NCI-H2107 treated with DMSO at 0.1 percent for 48 hours (cell line): ENCODE results near the gene PIK3R2.
"Not testable (repeated sequence)": the region's sequence is repeated elsewhere in the genome, so short reads cannot be mapped to it uniquely, and the experiment has no call there.

ENCODE experiments used
- DNase-seq: peaks from one replicate; lab custom pipeline; 2025; ENCODE audit not compliant: unreplicated experiment; lab: John Stamatoyannopoulos, UW

PIK3R2 gene

DNA sequence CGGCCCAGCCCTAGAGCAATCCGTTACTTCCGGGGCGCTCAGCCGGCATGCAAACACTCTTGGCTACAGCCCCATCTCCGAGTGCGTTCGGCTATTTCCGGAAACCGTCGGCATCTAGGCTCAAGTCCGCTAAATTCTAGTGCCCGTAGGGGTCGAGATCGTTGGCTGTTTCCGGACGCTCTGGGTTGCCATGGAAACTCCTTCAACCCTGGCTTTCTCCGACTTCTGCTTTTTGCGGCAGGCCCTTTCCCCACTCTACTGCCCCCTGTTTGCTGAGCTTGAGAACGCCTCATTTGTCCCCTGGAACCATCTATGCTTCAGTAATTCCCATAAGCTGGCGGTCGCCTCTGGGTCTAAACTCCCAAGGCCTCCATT, 534 bp upstream of the PIK3R2 start:
- peak; percentile 91 for DNase-seq

DNA sequence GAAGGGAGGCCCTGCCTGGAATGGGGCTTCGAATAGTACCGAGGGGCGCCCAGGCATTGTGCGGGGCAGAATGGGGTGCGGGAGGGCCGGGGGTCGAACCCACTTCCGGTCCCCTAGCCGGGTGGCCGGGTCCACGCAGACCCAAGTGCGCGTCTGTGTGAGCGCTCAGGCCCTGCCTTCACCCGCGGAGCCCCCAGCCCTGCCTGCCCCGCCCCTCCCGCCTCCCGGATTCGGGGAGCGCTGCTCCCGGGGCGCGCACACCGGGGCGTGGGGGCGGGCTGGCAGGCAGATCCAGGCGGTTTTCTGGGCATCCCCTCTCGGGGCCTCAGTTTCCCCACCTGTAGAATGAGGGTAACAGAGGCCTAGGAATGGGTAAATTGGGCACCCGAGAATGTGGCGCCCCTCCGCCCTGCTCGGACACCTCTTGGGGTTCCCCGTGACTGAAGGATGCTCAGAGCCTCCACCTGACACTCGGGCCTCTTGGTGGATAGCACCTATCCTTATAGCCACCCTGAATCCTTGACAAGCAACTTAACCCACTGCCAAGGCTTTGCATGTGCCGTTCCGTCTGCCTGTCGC, 682 bp downstream of the PIK3R2 start:
- no peak for DNase-seq

DNA sequence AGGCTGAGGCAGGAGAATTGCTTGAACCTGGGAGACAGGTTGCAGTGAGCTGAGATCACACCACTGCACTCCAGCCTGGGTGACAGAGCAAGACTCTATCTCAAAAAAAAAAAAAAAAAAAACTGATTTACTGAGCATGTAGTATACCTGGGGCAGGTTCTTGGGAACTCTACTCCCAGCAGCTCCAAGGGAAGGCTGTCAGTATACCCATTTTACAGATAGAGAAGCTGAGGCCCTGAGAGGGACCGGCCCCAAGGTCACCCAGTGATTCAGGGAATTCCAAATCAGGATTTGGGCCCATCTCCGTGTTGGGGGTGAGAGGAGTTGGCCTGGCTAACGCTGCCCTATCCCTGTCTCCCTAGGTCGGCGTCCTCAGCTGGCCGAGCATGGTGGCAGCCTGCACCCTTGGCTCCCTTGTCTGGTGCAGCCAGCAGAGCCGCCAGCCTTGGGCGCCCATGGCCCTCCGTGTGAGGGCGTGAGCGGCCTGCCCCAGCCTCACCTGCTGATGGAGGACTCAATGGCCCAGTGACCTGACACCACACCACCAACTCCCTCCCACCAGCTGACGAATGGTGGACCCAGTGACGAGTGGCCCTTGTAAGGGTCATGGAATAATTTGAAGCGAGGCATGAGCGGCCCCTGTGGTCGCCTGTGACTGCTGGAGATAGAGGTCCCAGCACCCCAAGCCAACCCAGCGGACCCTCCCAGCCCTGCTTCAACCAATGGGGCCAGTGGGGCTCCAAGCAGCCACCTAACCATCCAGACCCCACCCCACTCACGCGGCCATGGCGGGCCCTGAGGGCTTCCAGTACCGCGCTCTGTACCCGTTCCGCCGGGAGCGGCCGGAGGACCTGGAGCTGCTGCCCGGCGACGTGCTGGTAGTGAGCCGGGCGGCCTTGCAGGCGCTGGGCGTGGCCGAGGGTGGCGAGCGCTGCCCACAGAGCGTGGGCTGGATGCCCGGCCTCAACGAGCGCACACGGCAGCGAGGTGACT, 2.4 kb downstream of the PIK3R2 start:
- no peak for DNase-seq

- no peak for DNase-seq
Measured at GRCh38 chr19:18156268-18156667, 3.3 kb downstream of the PIK3R2 start.

DNA sequence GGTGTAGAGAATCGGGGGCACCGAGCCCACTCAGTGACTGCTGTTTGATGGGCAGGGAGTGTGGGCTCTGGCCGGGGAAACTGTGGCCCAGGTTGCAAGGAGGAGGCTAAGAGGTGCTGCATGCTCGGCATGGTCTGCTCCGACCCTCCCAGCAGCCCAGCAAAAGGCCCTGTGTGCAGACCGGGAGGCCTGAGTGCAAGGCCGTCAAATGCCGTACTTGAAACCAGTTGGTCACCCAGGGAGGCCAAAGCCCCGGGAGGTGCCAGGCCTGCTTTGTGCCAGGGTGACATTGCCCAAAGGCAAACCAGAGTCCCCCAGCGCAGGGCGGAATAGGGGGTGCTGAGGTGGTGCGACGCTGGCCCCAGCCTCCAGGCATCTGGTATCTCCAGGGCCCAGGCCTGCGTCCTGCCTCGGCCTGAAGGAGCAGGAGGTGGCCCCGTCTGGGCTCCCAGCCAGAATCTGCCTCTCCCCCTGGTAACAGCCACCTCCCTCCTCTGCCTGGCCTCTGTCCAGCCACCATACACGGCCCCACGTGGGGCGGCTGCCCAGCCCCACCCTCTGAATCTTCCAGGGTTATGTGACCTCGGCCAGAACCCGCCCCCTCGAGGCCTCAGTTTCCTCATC, 4.0 kb downstream of the PIK3R2 start:
- peak; percentile 61 for DNase-seq

GRCh38 chr19:18157465-18158063, 4.6 kb downstream of the PIK3R2 start:
- peak; percentile 77 for DNase-seq

DNA sequence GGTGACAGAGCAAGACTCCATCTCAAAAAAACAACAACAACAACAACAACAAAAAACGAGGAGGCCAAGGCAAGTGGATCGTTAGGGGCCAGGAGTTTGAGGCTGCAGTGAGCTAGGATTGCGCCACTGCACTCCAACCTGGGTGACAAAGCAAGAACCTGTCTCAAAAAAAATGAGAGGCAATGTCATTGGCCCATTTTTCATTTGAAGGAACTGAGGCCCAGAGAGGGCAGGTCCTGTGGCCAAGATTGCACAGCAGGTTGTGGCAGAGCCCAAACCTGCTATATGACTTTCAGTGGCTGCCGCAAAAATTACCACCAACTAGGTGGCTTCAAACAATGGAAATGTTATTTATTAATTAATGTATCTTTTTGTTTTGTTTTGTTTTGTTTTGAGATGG, 5.5 kb downstream of the PIK3R2 start:
- DNase-seq, result no peak

DNA sequence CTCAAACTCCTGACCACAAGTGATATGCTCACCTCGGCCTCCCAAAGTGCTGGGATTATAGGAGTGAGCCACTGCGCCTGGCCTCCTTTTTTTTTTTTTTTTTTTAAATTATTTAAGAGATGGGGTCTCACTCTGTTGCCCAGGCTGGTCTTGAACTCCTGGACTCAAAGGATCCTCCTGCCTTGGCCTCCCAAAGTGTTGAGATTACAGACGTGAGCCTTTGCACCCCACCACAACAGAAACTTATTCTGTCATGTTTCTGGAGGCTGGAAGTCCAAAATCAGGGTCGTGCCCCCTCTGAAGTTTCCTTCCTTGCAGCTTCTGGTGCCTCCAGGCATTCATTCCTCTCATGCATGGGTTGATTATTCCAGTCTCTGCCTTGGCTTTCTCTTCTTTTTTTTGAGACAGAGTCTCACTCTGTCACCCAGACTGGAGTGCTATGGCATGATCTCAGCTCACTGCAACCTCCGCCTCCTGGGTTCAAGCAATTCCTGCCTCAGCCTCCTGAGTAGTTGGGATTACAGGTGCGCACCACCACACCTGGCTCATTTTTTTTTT, 6.2 kb downstream of the PIK3R2 start:
- not testable (repeated sequence) for DNase-seq

DNA sequence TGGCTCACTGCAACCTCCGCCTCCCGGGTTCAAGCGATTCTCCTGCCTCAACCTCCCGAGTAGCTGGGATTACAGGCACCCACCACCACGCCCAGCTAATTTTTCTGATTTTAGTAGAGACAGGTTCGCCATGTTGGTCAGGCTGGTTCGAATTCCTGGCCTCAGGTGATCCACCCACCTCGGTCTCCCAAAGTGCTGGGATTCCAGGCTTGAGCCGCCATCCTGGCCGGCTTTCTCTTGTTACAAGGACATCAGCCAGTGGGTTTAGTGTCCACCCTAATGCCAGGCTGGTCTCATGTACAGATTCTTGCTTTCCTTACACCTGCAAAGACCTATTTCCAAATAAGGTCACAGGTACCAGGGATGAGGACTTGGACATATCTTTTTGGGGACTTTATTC, 6.8 kb downstream of the PIK3R2 start:
- DNase-seq, result no peak

DNA sequence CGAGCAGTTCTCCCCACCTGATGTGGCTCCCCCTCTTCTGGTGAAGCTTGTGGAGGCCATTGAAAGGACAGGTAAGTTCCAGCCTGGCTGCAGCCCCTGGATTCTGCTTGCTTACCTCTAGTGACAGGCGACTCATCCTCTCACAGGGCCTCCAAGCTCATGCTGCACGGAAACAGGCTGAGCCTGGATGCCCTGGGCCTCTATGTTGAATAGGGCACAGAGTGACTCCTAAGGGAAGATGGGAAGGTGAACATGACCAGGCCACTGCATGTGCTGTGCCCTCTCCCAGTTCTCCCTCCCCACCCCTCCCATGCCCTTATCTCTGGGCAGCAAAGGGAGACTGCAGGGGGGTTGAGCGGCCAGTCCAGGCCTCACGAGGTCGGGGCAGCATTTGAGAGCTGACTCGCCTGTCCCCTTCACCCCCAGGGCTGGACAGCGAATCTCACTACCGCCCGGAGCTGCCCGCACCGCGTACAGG, 7.6 kb downstream of the PIK3R2 start:
- DNase-seq, result no peak

DNA sequence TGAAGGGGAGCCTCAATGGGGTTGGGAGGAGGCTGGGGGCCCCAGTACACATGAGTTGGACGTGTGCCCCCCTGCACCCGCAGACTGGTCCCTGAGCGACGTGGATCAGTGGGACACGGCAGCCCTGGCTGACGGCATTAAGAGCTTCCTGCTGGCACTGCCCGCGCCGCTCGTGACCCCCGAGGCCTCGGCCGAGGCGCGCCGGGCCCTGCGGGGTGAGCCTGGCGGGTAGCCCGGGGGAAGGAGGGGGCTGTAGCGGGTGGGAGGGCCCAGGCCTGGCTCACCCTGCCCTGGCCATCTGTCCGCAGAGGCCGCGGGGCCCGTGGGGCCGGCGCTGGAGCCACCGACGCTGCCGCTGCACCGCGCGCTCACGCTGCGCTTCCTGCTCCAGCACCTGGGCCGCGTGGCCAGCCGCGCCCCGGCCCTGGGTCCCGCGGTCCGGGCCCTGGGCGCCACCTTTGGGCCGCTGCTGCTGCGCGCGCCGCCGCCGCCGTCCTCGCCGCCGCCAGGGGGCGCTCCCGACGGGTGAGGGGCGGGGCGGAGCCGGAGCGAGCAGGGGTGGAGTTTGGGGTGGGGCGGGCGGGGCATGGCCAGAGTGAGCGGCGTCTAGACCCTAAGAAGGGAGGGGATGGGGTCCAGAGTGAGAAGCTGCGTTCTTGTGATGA, 8.1 kb downstream of the PIK3R2 start:
- peak; percentile 9 for DNase-seq

DNA sequence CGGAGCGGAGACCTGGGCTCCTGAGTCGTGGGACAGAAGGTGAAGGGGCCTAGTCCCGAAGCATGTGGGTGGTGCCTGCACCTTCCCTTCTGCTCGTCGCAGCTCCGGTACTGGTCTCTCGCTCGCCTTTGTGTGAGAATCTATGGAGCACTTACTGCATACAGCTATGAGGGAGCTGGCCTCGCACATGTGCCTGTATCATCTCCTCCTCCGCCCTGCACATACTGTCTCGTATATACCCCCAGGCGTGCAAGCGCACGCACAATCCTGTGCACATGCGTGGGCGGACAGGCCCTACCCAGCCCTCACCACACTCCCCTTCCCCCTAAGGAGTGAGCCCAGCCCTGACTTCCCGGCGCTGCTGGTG, 8.7 kb downstream of the PIK3R2 start:
- DNase-seq, result no peak

- DNase-seq, result no peak
Measured at GRCh38 chr19:18164072-18164471, 11.1 kb downstream of the PIK3R2 start.

DNA sequence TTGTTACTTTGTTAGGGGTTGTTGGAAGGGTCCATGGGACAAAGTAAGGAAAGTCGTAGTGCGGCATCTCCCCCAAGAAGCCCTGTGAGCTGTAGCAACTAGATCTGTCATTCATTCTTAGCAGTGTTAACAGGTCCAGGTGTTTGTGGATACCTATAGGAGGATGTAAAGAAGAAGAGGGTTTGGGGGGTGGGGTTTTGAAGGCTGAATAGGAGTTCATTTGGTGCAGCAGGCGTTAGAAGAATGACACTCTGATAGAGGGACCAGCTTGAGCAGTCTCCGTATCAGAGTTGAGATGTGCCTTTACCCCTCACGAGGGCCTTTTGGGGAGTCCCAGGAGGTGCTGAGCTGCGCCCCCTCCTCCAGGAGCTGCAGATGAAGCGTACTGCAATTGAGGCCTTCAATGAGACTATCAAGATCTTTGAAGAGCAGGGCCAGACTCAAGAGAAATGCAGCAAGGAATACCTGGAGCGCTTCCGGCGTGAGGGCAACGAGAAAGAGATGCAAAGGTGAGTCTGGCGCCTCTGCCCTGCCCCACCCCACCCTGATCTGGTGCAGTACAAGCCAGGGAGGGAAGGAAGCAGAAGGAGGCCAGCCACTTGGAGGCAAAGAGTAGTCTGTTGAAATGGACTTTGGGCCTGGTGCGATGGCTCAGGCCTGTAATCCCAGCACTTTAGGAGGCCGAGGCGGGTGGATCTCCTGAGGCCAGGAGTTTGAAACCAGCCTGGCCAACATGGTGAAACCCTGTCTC, 13.0 kb downstream of the PIK3R2 start:
- DNase-seq, result no peak

GRCh38 chr19:18167011-18167410, 14.0 kb downstream of the PIK3R2 start:
- no peak for DNase-seq

GRCh38 chr19:18167975-18168645, 15.1 kb downstream of the PIK3R2 start:
- DNase-seq, result no peak

DNA sequence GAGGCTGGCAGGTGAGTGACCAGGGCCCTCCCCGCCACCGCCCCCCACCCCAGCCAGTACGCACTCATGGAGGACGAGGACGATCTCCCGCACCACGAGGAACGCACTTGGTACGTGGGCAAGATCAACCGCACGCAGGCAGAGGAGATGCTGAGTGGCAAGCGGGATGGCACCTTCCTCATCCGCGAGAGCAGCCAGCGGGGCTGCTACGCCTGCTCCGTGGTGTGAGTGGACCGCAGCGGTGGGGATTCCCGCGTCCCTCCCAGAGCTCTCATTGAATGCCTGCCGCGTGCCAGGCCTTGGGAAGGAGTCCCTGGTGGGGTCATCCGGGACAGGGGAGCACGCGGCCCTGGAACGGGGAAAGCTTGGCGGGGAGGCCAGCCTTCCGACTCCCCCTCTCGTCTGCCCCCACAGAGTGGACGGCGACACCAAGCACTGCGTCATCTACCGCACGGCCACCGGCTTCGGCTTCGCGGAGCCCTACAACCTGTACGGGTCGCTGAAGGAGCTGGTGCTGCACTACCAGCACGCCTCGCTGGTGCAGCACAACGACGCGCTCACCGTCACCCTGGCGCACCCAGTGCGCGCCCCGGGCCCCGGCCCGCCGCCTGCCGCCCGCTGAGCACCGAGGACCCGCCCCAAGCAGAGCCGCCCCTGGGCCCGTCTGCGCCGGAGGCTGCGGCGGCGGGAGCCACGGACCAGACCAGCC, 15.9 kb downstream of the PIK3R2 start:
- DNase-seq, result no peak

GRCh38 chr19:18170714-18171255, 17.8 kb downstream of the PIK3R2 start:
- DNase-seq, result no peak
